HEK293 (cell line): ENCODE data around the gene KYAT1.

Experiments used
- CTCF ChIA-PET: fragments of 350-600 bp; formaldehyde crosslinking; extraction: SDS; loops from one replicate; lab custom pipeline; 2021; ENCODE audit warnings: antibody characterized with exemption; lab: Yijun Ruan, JAX
- POLR2A ChIA-PET: fragments of 300-600 bp; formaldehyde crosslinking; extraction: SDS; loops from one replicate; lab custom pipeline; 2020; ENCODE audit warnings: antibody characterized with exemption, inconsistent platforms; lab: Yijun Ruan, JAX
- H3K27ac ChIP-seq: fragments of 200-500 bp; sonication (Bioruptor generic); 2 replicates; pipeline ENCODE4 v1.5.1; 2014; ENCODE audit warnings: low read depth, low read length, control low read depth, inconsistent platforms; ENCODE audit errors: extremely low read depth
- H3K36me3 ChIP-seq, 2 experiments: fragments of 200-500 bp in 1 of 2; sonication (Bioruptor generic) in 1 of 2; 1 replicate in 1 of 2; 2 replicates in 1 of 2; pipeline ENCODE4 v1.5.1; 2014 to 2017; ENCODE audit warnings: inconsistent platforms in 2 of 2, low read length in 2 of 2; ENCODE audit not compliant: control insufficient read depth in 2 of 2, insufficient read depth in 1 of 2
- H3K4me1 ChIP-seq: fragments of 200-500 bp; sonication (Bioruptor generic); 2 replicates; pipeline ENCODE4 v1.5.1; 2014; ENCODE audit warnings: mild to moderate bottlenecking, low read length, inconsistent platforms; ENCODE audit not compliant: control insufficient read depth, insufficient read depth
- H3K4me3 ChIP-seq: 2 replicates; pipeline ENCODE4 v1.5.1; 2011; ENCODE audit warnings: low read depth, mild to moderate bottlenecking, control low read depth, low read length, moderate library complexity
- H3K9me3 ChIP-seq: fragments of 200-500 bp; sonication (Bioruptor generic); 2 replicates; pipeline ENCODE4 v1.5.1; 2014; ENCODE audit warnings: low read depth, low read length, inconsistent platforms; ENCODE audit not compliant: control insufficient read depth, insufficient read depth
- EGR2 ChIP-seq: fragments of 450-650 bp; formaldehyde crosslinking; IDR thresholded peaks from 2 replicates; pipeline ENCODE4 v1.5.1; 2016; ENCODE audit warnings: low read depth, missing biosample characterization, missing genetic modification characterization
- GLIS1 ChIP-seq: fragments of 450-650 bp; formaldehyde crosslinking; IDR thresholded peaks from 2 replicates; pipeline ENCODE4 v1.5.1; 2016; ENCODE audit warnings: missing biosample characterization, missing genetic modification characterization
- GLIS2 ChIP-seq: fragments of 450-650 bp; formaldehyde crosslinking; IDR thresholded peaks from 2 replicates; pipeline ENCODE4 v1.5.1; 2016; ENCODE audit warnings: missing biosample characterization, missing genetic modification characterization
- KLF1 ChIP-seq: fragments of 450-650 bp; formaldehyde crosslinking; IDR thresholded peaks from 2 replicates; pipeline ENCODE4 v1.5.1; 2016; ENCODE audit warnings: missing biosample characterization, missing genetic modification characterization
- KLF17 ChIP-seq: fragments of 450-650 bp; formaldehyde crosslinking; IDR thresholded peaks from 2 replicates; pipeline ENCODE4 v1.5.1; 2016; ENCODE audit warnings: missing biosample characterization, missing genetic modification characterization
- PRDM1 ChIP-seq: fragments of 450-650 bp; formaldehyde crosslinking; IDR thresholded peaks from 2 replicates; pipeline ENCODE4; 2016; ENCODE audit warnings: missing biosample characterization, missing genetic modification characterization
- ZFHX2 ChIP-seq: fragments of 450-650 bp; formaldehyde crosslinking; conservative IDR thresholded peaks from 2 replicates; pipeline ENCODE4 v1.5.1; 2016; ENCODE audit warnings: missing biosample characterization, missing genetic modification characterization
- ZNF148 ChIP-seq: fragments of 450-650 bp; formaldehyde crosslinking; IDR thresholded peaks from 2 replicates; pipeline ENCODE4 v1.5.0; 2017; ENCODE audit warnings: missing biosample characterization, missing genetic modification characterization, borderline replicate concordance
- ZNF16 ChIP-seq: fragments of 450-650 bp; formaldehyde crosslinking; IDR thresholded peaks from 2 replicates; pipeline ENCODE4 v1.5.1; 2016; ENCODE audit warnings: low read depth, missing biosample characterization, missing genetic modification characterization
- ZNF223 ChIP-seq: fragments of 450-650 bp; formaldehyde crosslinking; IDR thresholded peaks from 2 replicates; pipeline ENCODE4 v1.5.1; 2016; ENCODE audit warnings: missing biosample characterization, missing genetic modification characterization
- ZNF37A ChIP-seq: fragments of 450-650 bp; IDR thresholded peaks from 2 replicates; pipeline ENCODE4 v1.5.1; 2018; ENCODE audit warnings: missing biosample characterization, missing genetic modification characterization
- ZNF488 ChIP-seq: fragments of 450-650 bp; formaldehyde crosslinking; IDR thresholded peaks from 2 replicates; pipeline ENCODE4 v1.5.1; 2016; ENCODE audit warnings: missing biosample characterization, missing genetic modification characterization
- ZNF76 ChIP-seq: fragments of 450-650 bp; formaldehyde crosslinking; IDR thresholded peaks from 2 replicates; pipeline ENCODE4; 2016; ENCODE audit warnings: low read depth, missing biosample characterization, missing genetic modification characterization, borderline replicate concordance
- ZNF768 ChIP-seq: fragments of 450-650 bp; formaldehyde crosslinking; IDR thresholded peaks from 2 replicates; pipeline ENCODE4 v1.5.1; 2018; ENCODE audit warnings: missing biosample characterization, mild to moderate bottlenecking, missing genetic modification characterization

The KYAT1 gene

GRCh38 chr9:128903079-128903461 is 21.3 kb upstream of the KYAT1 start (continued):
- no peak for TF ChIP-seq ZNF148
- no peak for TF ChIP-seq ZNF37A
- no peak for TF ChIP-seq PRDM1
- TF ChIP-seq ZNF16 (tag by site-specific recombination), result no peak
- TF ChIP-seq GLIS2 (tag by site-specific recombination), result peak; percentile 42
- peak; percentile 97 for TF ChIP-seq GLIS1 (tag by site-specific recombination)

- TF ChIP-seq ZNF76 (tag by site-specific recombination) (no peak), KLF17 (tag by site-specific recombination) (peak; percentile 69), KLF1 (peak; percentile 94), EGR2 (tag by site-specific recombination) (0 out of 2 replicates have a peak, but pooled peaks have one; percentile 27)
- no peaks in the 10 kb centered on the region for H3K9me3 ChIP-seq
- POLR2A ChIA-PET, result no interaction called here
- no peak overlapping the region for H3K4me3 ChIP-seq
- peaks cover 0 to 24% of the 10 kb centered on the region in 2 experiments; a peak in 2 of 3 replicates for H3K36me3 ChIP-seq
- CTCF ChIA-PET, result no interaction called here
- H3K4me1 ChIP-seq, result no peaks in the 10 kb centered on the region
- H3K27ac ChIP-seq, result no peak overlapping the region
Observed at GRCh38 chr9:128902351-128903078, 20.8 kb upstream of the KYAT1 start.

GRCh38 chr9:128901822-128902221 is 20.1 kb upstream of the KYAT1 start:
- no peak overlapping the region for H3K27ac ChIP-seq
- no peaks in the 10 kb centered on the region for H3K9me3 ChIP-seq
- H3K36me3 ChIP-seq, result peaks cover 0 to 18% of the 10 kb centered on the region in 2 experiments; a peak in 2 of 3 replicates
- no peak for TF ChIP-seq ZFHX2 (tag by site-specific recombination)
- 0 out of 2 replicates have a peak, but pooled peaks have one; percentile 35 for TF ChIP-seq ZNF223
- TF ChIP-seq ZNF768, result 0 out of 2 replicates have a peak, but pooled peaks have one; percentile 46
- TF ChIP-seq ZNF148, result no peak
- TF ChIP-seq ZNF488, result no peak
- CTCF ChIA-PET, result interaction anchor here (0.6 to 0.7 kb wide), 2 partner anchors 22 to 23 kb away, joined by 3 to 6 read pairs; no protein-coding TSS in a partner anchor
- POLR2A ChIA-PET, result no interaction called here
- H3K4me3 ChIP-seq, result no peak overlapping the region
- H3K4me1 ChIP-seq, result no peaks in the 10 kb centered on the region
